Ammon's horn (tissue), 1 donor: Measurements from ENCODE around the gene MORN3.
"Not testable (repeated sequence)": the region's sequence is repeated elsewhere in the genome, so short reads cannot be mapped to it uniquely, and the experiment has no call there.

ENCODE experiments used
- DNase-seq: peaks from one replicate; pipeline ENCODE4 v3.0.0-alpha.2; 2016; ENCODE audit warnings: low spot score

Gene MORN3

GRCh38 chr12:121689430-121689829 is 20.0 kb upstream of the MORN3 start:
- DNase-seq = no peak

- DNase-seq = no peak
Measured at GRCh38 chr12:121688966-121689365, 19.5 kb upstream of the MORN3 start.

GRCh38 chr12:121679661-121680197 is 10.3 kb upstream of the MORN3 start:
- DNase-seq = not testable (repeated sequence)

GRCh38 chr12:121678716-121679300 is 9.4 kb upstream of the MORN3 start:
- DNase-seq = no peak

GRCh38 chr12:121678305-121678704 is 8.9 kb upstream of the MORN3 start:
- DNase-seq = no peak

- no peak for DNase-seq
Measured at GRCh38 chr12:121676190-121676589, 6.7 kb upstream of the MORN3 start.

GRCh38 chr12:121673013-121673511 is 3.6 kb upstream of the MORN3 start:
- DNase-seq = no peak

- DNase-seq = no peak
Measured at GRCh38 chr12:121668750-121669520, 519 bp downstream of the MORN3 start.

GRCh38 chr12:121666829-121667228 is 2.6 kb downstream of the MORN3 start:
- not testable (repeated sequence) for DNase-seq

GRCh38 chr12:121663610-121663929 is 5.9 kb downstream of the MORN3 start:
- DNase-seq = no peak

- not testable (repeated sequence) for DNase-seq
Measured at GRCh38 chr12:121661353-121662105, 7.9 kb downstream of the MORN3 start.

- no peak for DNase-seq
Measured at GRCh38 chr12:121657305-121658008, 12.0 kb downstream of the MORN3 start.

GRCh38 chr12:121656122-121656521 is 13.3 kb downstream of the MORN3 start:
- no peak for DNase-seq

- DNase-seq = no peak
Measured at GRCh38 chr12:121653999-121654398, 15.5 kb downstream of the MORN3 start.

- no peak for DNase-seq
Measured at GRCh38 chr12:121652767-121653497, 16.5 kb downstream of the MORN3 start.

- no peak for DNase-seq
Measured at GRCh38 chr12:121651320-121651719, 18.1 kb downstream of the MORN3 start.

GRCh38 chr12:121649819-121650353 is 19.6 kb downstream of the MORN3 start:
- no peak for DNase-seq

GRCh38 chr12:121649322-121649721 is 20.1 kb downstream of the MORN3 start:
- DNase-seq = no peak

- DNase-seq = no peak
Measured at GRCh38 chr12:121648458-121649028, 20.9 kb downstream of the MORN3 start.

- DNase-seq = no peak
Measured at GRCh38 chr12:121641343-121641630, 28.2 kb downstream of the MORN3 start.
